ENCODE data around the gene TRIM69.

Gene TRIM69

GRCh38 chr15:44728576-44729407 lies 7.5 kb upstream of the TRIM69 start:
- H3K27me3 ChIP-seq (ENCODE audit: insufficient read depth, low read length) = no peaks in the 10 kb centered on the region
- no peak overlapping the region for H2AFZ ChIP-seq (ENCODE audit: low read length)
- peak overlapping the region; percentile 91 for H3K9ac ChIP-seq (ENCODE audit: low read length)
- H4K20me1 ChIP-seq (ENCODE audit: insufficient read depth, low read length) = no peaks in the 10 kb centered on the region
- H3K36me3 ChIP-seq (ENCODE audit: insufficient read depth, low read length) = no peaks in the 10 kb centered on the region
- peaks cover 7% of the 10 kb centered on the region; the same call in 1 of the 2 replicates for H3K79me2 ChIP-seq (ENCODE audit: insufficient read depth, low read length)
- H3K9me2 ChIP-seq (ENCODE audit: low read depth, low read length) = no peaks in the 10 kb centered on the region
- no peaks in the 10 kb centered on the region for H3K9me3 ChIP-seq (ENCODE audit: low read length)
- peak overlapping the region; percentile 97 for H3K27ac ChIP-seq (ENCODE audit: low read depth, low read length, poor library complexity, severe bottlenecking)
- peak overlapping the region; percentile 79 for H3K4me3 ChIP-seq (ENCODE audit: low read depth, low read length, poor library complexity, severe bottlenecking)
- TF ChIP-seq EZH2 (IDR thresholded peaks at IDR 0.05; ENCODE audit: borderline replicate concordance, low read length) = no peak
- no peak for TF ChIP-seq CTCF (IDR thresholded peaks at IDR 0.05; ENCODE audit: low read length)
- H3K4me1 ChIP-seq (ENCODE audit: insufficient read depth, low read length, severe bottlenecking) = peaks cover 62% of the 10 kb centered on the region
- H3F3A ChIP-seq (ENCODE audit: insufficient read depth, low read length) = 0 out of 2 replicates have a peak, but pooled peaks cover 3% of the 10 kb centered on the region
- H3K4me2 ChIP-seq (ENCODE audit: low read length) = peak overlapping the region; percentile 77

GRCh38 chr15:44729408-44730127 lies 6.8 kb upstream of the TRIM69 start:
- no peaks in the 10 kb centered on the region for H3K9me2 ChIP-seq (ENCODE audit: low read depth, low read length)
- H3F3A ChIP-seq (ENCODE audit: insufficient read depth, low read length) = 0 out of 2 replicates have a peak, but pooled peaks cover 3% of the 10 kb centered on the region
- H3K27ac ChIP-seq (ENCODE audit: low read depth, low read length, poor library complexity, severe bottlenecking) = peak overlapping the region; percentile 97
- H3K9me3 ChIP-seq (ENCODE audit: low read length) = no peaks in the 10 kb centered on the region
- H3K27me3 ChIP-seq (ENCODE audit: insufficient read depth, low read length) = no peaks in the 10 kb centered on the region
- no peak overlapping the region for H2AFZ ChIP-seq (ENCODE audit: low read length)
- H3K9ac ChIP-seq (ENCODE audit: low read length) = peak overlapping the region; percentile 91
- peak overlapping the region; percentile 77 for H3K4me2 ChIP-seq (ENCODE audit: low read length)
- H3K36me3 ChIP-seq (ENCODE audit: insufficient read depth, low read length) = no peaks in the 10 kb centered on the region
- H3K79me2 ChIP-seq (ENCODE audit: insufficient read depth, low read length) = peaks cover 7% of the 10 kb centered on the region; the same call in 1 of the 2 replicates
- TF ChIP-seq EZH2 (IDR thresholded peaks at IDR 0.05; ENCODE audit: borderline replicate concordance, low read length) (no peak), CTCF (IDR thresholded peaks at IDR 0.05; ENCODE audit: low read length) (no peak)
- no peaks in the 10 kb centered on the region for H4K20me1 ChIP-seq (ENCODE audit: insufficient read depth, low read length)
- peak overlapping the region; percentile 79 for H3K4me3 ChIP-seq (ENCODE audit: low read depth, low read length, poor library complexity, severe bottlenecking)
- H3K4me1 ChIP-seq (ENCODE audit: insufficient read depth, low read length, severe bottlenecking) = peaks cover 54% of the 10 kb centered on the region

GRCh38 chr15:44734839-44735481 lies 1.4 kb upstream of the TRIM69 start:
- Histone ChIP-seq H3K79me2 (ENCODE audit: insufficient read depth, low read length) (peaks cover 2% of the 10 kb centered on the region; the same call in 1 of the 2 replicates), H4K20me1 (ENCODE audit: insufficient read depth, low read length) (no peaks in the 10 kb centered on the region), H3K4me1 (ENCODE audit: insufficient read depth, low read length, severe bottlenecking) (peaks cover 29% of the 10 kb centered on the region), H3K4me3 (ENCODE audit: low read depth, low read length, poor library complexity, severe bottlenecking) (no peak overlapping the region), H2AFZ (ENCODE audit: low read length) (no peak overlapping the region), H3K36me3 (ENCODE audit: insufficient read depth, low read length) (no peaks in the 10 kb centered on the region), H3K9ac (ENCODE audit: low read length) (no peak overlapping the region; the same call in 1 of the 2 replicates), H3K9me3 (ENCODE audit: low read length) (no peaks in the 10 kb centered on the region), H3K27ac (ENCODE audit: low read depth, low read length, poor library complexity, severe bottlenecking) (peak overlapping the region; percentile 37), H3K9me2 (ENCODE audit: low read depth, low read length) (no peaks in the 10 kb centered on the region), H3K27me3 (ENCODE audit: insufficient read depth, low read length) (no peaks in the 10 kb centered on the region), H3F3A (ENCODE audit: insufficient read depth, low read length) (no peaks in the 10 kb centered on the region), H3K4me2 (ENCODE audit: low read length) (peak overlapping the region; percentile 42; the same call in 1 of the 2 replicates)
- TF ChIP-seq EZH2 (IDR thresholded peaks at IDR 0.05; ENCODE audit: borderline replicate concordance, low read length) (no peak), CTCF (IDR thresholded peaks at IDR 0.05; ENCODE audit: low read length) (no peak)

Data from OCI-LY1 (cell line).